ELF-1 (cell line): Measurements from ENCODE around the gene ATOH8.

ENCODE experiments used
- DNase-seq: peaks from one replicate; pipeline ENCODE4 v3.0.0-alpha.2; 2016; ENCODE audit warnings: low read depth, low spot score

The ATOH8 gene

DNA sequence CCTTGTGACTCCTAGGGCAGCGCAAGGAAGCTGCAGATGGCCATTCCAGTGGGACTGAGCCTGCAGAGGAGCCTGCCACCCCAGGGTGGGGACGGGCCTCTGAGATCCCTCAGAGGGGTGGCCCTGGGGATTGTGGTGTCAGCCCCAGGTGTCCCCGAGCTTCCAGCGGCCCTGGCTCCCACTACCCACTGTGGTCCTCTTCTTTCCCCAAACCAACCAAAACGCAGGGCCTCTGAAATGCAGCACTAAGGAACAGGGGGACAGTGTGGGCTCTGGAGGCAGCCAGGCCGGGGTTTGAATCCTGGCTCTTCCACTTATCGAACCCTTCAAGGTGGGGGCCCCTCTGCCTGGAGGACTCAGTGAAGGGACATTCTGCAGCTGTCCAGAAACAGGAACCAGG lies 32.7 kb downstream of the ATOH8 start:
- no peak for DNase-seq

DNA sequence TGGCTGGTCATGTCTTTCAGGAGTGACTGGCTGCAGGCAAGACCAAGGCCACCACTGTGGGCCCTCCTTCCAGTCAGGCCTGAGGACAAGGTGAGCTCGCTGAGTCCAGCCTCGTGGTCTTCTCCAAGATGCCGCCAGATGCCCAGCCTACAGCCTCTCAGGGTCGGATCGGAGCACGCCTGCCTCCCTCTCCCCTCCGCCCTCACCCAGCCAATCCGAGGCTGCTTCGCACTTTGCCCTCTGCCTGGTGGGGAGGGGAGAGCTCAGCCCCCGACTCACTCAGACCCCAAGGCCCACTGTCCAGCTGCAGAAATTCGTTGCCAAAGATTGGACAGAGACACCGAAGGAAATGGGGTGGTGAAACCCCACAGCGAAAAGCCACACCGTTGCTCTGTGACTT lies 33.1 kb downstream of the ATOH8 start:
- no peak for DNase-seq

DNA sequence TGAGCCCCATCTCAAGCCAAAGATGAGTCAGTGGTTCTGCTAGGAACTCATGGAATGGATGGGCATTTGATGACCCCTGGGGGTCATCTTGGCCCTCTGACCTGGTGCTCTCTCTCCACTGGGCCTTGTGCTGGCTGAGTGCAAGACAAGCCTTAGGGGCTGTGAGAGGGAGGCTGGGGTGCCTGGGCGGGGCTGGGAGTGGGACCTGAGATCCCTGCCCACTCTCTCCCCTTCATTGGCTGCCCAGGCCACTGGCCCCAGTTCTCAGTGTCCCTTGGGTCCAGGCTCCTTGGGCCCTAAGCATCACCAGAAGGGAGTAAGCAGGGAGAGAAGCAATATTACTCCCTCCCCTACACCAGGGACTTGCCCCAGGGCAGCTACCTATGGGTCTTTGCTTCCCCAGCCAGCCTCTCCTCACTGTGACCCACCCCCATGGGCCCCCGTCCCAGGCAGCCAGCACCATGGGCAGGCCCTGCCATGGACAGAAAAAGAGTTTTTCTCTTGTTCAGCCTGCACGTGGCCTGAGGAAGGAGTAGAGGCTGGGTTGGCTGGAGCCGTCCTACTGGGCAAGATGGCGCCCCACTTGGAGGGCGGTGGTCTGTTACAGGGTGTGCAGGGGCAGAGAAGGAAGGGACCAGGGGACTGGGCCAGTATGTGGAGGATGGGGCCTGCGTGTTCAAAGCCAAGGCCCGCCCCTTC lies 33.6 kb downstream of the ATOH8 start:
- DNase-seq: no peak

DNA sequence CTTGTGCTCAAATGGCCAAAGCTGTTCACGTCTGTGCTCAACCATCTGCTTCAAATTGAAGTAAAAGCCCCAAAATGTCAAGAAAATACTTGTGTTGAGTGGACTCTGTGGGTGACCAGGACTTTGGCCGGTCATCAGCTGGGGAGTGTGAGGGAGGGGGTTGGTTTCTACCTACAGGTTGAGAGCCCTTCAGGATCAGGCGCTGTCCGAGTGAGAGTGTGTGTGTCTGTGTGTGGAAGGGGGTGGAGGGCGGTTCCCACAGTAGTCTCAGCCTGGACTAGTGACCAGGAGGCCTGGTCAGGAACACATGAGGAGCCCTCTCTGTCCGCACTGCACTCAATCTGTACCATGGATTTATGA lies 34.2 kb downstream of the ATOH8 start:
- no peak for DNase-seq

DNA sequence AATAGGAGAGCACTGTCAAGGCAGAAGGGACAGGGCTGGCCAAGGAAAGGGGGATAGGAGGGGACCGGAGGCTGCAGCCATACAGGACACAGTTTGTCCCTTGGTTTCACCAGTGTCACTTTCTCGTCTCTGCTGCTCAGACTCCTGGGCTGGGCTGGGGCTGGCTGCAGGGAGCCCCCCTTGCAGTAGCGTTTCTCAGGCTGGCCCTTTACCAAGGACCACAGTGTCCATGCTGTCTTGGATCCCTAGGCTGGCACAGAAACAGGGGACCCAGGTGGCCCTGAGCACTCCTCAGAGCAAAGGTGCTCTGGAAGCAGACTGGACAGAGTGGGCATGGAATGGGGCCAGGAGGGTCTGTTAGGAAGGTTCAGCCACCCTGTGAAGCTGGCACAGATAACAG lies 34.8 kb downstream of the ATOH8 start:
- DNase-seq: no peak

DNA sequence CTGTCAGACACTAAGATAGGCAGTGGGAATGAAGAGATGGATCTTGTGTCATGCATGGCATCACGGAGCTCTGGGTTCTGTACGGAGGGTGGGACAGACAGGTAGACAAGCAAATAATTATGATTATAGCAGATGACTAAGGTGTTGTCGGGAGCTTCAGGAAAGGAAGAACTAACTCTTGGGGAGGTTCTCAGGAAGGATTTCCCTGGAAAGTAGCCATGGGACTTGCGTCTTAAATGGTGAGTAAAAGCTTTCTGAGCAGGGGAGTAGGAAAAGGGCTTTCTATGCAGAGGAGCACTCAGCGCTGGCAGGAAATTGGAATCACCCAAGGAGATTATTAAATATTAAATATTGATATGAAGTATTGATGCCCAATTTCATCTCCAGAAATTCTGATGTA lies 35.5 kb downstream of the ATOH8 start:
- DNase-seq: no peak

DNA sequence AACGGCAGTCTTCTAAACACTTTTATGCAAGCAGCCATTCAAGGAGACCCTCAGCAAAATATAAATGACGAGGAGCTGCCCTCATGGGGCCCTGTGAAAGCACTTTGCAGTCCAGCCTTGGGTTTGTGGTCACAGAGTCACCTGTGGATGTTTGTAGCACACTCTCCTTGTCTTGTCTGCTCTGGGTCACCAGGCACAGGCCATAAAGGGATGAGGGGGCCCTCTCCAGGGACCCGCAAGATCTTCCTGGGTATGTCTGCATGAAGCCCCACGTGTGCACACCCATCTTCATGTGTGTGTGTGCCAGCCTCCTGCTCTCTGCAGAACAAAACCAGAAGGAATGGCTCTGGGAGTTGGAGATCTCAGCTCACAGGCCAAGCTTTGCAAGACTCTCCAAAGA lies 36.2 kb downstream of the ATOH8 start:
- no peak for DNase-seq

DNA sequence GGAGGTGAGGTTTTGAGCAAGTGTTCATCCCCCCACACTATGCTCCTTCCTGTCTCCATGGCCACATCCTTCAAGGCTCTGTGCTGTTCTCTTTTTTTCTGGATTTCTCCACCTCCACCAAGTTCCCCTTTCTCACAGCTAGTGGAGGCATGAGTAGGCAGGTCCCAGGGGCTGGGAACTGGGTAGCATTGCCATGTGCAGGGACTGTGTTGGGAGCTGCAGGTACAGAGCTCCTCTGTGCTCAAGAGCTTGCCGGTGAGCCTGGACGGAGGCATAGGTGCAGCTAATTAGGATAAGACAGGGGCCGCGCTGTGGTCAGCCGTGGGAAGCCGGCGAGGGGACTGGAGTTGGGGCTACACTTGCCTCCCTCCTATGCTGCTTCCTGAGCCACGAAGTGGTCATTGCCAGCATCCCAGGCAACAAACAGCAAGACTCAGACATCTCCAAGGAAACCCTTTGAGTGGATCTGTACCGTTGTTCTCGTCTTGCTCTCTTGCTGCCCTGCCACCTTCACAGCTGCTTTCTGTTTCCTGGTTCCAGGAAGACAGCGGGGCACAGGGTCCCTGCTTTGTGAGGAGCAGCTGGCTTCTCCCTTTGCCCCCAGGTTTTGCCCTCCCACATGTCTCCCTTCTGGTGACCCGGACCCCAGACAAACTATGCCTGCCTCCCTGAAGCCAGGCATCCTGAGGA lies 36.9 kb downstream of the ATOH8 start:
- DNase-seq: no peak

DNA sequence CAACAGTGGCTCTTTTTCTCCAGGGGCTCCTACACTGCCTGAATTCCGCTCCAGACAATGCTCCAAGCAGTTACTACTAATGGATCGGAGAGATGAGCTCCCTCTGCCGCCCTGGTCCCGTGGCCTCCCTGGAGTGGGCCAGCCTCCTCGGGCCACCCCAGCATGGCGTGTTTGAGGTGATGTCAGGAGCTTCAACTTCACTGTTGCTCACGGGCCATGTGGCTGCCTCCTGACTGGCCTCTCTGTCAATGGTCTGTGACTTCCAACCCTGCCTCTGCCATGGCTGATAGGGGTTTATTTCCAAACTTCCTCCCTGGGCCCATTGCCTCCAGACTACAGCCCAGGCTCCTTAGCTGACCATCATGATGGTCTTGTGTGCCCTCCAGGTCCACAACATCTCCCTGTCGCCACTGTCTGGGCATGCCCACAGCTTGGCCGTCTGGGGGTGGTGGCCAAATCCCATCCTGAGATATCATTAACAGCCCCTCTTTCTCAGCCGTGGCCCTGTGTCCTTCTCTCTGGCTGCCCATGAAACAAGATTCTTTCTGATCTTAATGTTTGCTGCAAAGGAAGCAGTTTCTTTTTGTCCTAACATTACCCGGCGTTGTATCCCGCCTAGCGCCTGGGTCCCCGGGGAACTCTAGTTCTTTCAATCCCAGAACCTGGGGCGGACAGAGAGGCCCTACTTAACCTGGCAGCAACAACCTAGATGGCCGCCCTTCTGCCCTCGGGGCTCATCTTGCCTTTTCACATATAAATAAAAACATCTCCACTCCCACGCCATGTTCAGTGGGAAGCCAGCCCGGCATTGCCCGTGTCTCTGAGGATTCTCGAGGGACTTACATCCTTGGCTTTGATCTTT lies 38.1 kb downstream of the ATOH8 start:
- DNase-seq: no peak

DNA sequence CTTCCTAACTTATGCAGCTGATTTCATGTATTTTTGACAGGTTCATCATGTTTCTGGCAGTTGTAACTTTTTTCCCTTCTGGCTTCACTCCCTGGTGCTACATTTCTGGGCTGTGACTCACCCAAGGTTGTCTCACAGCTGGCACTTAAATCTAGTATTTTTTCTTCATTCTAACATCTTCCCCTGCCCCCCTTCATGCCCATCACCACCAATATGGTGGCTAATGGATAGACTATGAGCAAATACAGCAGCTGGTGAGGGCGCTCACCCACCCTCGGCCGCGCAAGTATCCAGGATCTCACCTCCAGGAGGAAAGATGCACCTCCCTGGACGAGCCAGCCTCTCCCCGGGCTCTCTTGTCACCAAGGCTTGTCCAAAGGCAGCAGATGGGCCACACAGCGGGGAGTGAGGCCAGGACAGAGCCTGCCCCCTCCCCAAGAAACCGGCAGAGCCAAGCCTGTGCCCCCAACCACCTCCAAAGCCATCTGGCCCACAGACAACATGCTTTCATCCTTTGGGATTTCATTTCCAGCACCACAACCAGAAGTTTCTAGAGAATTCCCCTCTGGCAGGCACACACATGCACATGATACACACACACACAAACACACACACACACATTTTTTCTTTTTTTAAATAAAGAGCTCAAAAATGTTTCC lies 39.1 kb downstream of the ATOH8 start:
- no peak for DNase-seq

DNA sequence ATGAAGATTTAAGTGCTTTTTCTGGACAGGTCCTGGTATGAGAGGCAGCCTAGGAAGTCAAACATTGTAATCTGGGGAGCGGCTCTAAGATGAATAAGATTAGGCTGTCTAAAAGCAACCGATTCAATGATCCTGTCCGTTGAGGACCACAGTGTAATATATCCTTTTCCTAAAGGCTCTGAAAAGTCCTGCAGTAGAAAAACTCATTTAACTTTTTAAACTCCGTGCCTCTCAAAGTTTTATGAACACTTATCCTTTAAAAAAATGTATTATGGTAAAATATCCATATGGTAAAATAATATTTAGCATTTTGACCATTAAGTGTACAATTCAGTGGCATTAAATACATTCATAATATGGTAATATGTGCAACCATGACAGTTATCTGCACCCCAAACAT lies 39.8 kb downstream of the ATOH8 start:
- no peak for DNase-seq

DNA sequence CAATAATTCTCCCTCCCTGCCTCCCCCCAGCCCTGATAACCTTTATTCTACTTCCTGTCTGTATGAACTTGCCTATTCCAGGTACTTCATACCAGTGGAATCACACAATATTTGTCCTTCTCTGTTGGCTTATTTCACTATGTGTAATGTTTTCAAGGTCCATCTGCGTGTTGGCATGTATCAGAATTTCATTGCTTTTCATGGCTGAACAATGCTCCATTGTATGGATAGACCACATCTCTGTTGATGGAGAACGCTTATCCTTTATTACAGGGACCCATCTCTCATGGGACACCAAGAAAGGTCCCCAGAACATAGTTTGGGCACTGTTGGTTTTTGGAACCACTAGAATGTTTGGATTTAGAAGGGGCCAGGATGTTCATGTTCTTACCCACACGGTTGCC lies 40.2 kb downstream of the ATOH8 start:
- DNase-seq: no peak

DNA sequence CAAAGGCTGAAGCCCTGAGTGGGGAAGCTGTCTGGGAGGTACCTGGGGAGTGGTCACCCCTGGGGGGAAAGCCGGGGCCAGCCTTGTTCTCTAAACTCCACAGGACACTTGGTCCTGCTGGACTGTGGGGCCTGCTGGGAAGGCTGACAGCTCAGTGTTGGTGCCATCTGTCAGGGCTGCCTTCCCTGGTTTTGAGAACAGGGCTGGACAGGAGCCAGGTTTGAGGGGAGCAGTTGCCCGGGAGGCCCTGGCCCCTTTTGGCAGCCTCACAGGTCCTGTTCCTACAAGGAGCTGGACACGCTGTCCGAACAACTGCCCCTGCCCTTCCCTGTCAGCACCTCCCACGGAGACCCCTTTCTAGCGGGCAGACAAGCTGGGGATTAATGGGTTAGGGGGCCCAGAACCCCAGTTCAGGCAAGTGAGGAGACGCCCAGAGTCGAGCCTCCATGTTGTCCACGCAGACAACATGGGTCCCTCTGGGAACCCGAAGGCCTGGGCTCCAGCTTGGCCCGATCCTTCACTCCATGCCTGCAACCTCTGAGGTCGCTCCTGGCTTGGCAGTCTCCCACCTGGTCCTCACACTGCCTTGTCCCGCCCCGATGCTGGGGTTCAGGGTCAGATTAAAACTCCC lies 40.8 kb downstream of the ATOH8 start:
- DNase-seq: no peak

DNA sequence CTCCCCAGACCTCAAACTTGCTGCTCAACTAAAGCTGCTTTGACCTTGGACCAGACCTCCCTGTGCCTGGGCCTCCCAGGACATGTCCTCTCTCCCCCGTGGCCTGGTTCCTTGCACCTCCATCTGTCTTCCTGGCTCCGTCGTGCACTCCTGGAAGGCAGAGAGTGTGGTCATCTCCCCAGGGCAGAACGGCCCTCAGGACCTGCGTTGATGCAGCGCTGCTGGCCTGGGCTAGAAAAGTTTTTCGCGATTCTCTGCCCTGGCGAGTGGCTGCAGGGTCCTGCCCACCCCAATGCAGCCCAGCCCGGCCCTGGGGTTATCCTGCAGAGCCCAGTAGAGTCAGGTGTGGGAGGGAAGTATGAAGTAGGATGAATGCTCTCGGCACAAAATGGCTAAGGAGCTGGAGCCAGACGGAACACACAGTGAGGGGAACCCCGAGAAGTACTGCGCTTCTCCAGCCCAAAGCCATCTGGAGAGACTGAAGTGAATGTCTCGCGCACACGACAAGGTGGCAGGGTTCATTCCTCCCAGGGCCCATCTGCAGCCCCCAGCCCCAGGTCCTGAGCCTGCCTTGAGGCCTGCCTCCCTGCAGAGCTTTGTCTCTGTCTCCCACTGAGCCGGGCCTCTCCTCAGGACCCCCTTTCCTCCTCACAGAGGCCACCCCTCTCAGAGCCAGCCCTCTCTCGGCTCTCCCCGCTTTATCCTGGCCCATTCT lies 41.7 kb downstream of the ATOH8 start:
- DNase-seq: no peak

DNA sequence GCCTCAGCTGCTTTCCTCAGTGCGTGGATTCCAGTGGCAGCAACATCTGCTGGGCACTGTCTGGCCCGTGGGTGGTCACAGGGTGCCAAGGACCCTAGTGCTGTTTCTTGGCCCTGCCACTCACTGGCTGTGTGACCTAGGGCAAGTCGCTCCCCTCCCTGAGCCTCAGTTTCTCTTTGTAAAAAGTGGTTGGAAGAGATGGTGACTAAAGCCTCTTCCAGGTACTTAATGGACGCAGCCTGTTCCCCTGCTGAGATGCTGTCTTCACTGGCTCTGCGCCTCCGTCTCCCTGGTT lies 42.2 kb downstream of the ATOH8 start:
- no peak for DNase-seq

DNA sequence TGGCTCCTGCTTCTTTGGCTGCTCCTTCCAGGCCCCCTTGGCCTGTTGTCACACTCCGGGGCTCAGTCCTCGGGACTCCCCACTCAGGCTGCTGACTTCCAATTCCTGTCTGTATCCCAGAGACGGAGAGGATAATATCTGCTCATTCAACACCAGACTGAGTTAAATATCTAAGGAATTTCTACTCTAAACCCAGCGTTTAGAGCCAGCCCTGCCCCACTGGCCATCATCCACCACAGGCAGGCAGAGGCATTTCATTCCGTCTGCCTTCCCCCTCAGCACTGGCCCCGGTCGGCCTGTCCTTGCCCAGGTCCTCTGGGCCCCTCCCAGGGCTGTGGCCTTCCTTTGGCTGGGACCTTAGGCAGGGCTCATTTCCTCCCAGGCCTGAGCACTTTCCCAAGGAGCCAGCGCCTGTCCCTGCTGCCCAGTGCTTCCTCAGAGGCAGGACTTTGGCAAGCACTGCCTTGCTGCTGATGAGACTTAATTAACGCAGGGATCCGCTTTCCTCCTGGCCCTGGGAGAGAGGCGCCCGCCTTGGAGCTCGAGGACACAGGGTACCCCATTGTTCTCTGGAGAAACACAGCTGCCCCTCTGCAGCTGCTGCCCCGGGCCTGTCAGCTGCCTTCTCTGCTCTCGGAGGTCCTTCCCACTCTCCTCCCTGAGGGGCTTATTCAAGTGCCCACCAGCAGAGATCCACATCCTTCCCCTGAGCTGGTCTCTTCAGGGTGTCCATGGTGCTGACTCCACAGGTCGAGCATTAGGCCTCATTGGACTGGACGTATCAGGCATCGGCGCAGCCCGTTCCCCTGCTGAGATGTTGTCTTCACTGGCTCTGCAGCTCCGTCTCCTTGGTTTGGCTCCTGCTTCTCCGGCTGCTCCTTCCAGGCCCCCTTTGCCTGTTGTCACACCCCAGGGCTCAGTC lies 42.8 kb downstream of the ATOH8 start:
- peak; percentile 66 for DNase-seq

DNA sequence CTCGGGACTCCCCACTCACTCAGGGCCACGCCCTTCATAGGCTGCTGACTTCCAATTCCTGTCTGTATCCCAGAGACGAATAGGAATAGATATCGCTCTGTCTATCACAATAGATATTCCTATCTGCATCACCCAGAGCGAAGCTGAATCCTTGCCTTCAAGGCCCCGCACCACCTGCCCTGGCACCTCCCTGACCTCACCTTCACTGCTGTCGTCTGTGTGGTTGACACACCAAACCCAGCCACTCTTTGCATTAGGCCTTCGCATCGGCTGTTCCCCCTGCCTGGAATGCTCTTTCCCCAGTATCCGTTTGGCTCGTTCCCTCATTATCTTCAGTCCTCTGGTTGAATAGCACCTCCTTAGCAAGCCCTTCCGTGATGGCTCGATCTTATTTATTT lies 43.5 kb downstream of the ATOH8 start:
- DNase-seq: no peak

DNA sequence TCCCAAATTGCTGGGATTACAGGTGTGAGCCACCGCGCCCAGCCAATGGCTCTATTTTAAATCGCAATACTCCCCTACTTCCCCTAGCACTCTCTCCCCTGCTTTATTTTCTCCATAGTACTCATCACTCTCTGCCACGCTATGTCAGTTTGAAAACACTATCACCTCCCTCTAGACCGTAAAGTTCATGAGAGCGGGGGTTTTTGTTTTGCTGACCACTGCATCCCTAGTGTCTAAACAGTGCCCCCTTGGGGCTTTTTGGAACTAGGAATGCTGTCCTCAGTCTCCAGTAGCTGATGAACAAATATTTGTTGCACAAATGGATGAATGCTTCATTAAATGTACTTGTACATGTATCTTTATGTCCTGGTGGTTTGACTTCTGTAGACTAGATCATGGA lies 44.1 kb downstream of the ATOH8 start:
- peak; percentile 53 for DNase-seq

DNA sequence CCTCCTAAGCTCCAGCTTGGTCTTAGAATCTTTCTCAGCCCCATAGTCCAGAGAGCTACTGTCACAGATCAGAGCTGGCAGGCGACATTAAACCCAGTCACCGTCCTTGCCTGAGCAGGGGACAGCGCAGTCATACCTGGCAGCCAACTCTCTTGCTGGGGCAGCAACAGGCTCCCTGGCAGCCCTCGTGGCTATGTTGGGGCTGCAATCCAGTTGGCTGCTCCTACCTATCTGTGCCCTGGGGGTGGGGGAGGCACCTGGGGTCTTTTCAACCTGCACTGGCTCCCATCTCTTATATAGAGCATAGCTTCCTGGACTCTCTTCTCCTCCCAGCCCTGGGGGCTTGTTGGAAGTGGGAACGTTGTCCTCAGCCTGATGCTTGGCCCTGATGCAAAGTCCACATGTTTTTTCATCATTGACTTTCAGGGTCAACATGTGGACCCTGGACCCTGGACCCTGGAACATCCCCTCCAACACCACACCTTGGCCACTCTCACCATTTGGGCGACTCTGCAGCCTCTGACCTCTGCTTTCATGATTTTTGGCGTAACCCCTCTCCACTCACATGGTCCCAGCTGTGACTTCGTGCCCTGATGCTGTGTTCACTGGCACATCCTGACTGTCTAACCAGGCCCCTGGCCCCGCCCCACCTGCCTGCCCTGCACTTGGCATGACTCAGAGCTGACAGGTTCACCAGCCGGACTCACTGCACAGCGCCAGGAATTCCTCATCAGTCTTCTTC lies 45.6 kb downstream of the ATOH8 start:
- DNase-seq: no peak

DNA sequence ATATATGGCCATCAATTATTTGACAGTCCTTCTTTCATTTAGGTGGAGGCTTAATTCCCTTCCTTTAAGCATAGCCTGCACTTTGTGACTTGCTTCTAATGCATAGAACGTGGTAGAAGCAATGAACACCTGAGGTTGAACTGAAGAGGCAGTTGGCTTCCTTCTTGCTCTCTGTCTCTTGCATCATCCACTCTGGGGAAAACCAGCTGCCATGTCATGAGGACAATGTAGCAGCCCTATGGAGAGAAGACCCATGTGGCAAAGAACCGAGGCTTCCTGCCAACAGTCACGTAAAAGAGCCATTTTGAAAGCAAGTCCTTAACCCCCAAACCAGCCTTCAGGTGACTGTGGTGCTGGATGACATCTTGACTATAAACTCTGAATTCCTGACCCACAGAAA lies 46.8 kb downstream of the ATOH8 start:
- no peak for DNase-seq
